Activated T-cell treated with anti-CD3 and anti-CD28 coated beads, Interleukin-2, amount 50 U/mL, for 4 hours (primary cell): Measurements from ENCODE around the gene PLXDC1. TPM values are rescaled to one million over a fixed set of nuclear protein-coding genes. Genes with fewer than 3 reads are reported as not detected.

ENCODE experiments used
- ATAC-seq, 2 donors: fragments of 200-7000 bp; cut with Tn5 transposase; one replicate each; pipeline ENCODE4 v1.10.0; 2021
- DNase-seq: peaks from one replicate; pipeline ENCODE4 v3.0.0-alpha.2; 2020
- H3K27me3 Mint-ChIP-seq: one replicate; pipeline ENCODE4 v1.8.0; 2021; ENCODE audit warnings: low read depth, mixed read lengths
- H3K36me3 Mint-ChIP-seq: one replicate; pipeline ENCODE4 v1.8.0; 2022; ENCODE audit warnings: mixed read lengths; ENCODE audit not compliant: insufficient read depth
- H3K4me1 Mint-ChIP-seq: one replicate; pipeline ENCODE4 v1.8.0; 2021; ENCODE audit warnings: low read depth, mixed read lengths
- H3K4me3 Mint-ChIP-seq: one replicate; pipeline ENCODE4 v1.8.0; 2021; ENCODE audit warnings: mild to moderate bottlenecking, moderate library complexity, mixed read lengths
- H3K9me3 Mint-ChIP-seq: one replicate; pipeline ENCODE4 v1.8.0; 2021; ENCODE audit warnings: mixed read lengths
- total RNA-seq, 3 donors: library from RNA; stranded (reverse); gene quantifications; one replicate each; pipeline ENCODE4 v1.2.1, GENCODE V29; 2021

Gene PLXDC1
- total RNA-seq, 3 donors from 2014 or later, result 0.33 to 0.87 (median 0.68) TPM

- Mint-ChIP-seq H3K4me3 (peak overlapping the region; percentile 92), H3K27me3 (peaks cover 10% of the 10 kb centered on the region), H3K9me3 (no peaks in the 10 kb centered on the region), H3K36me3 (peaks cover 1% of the 10 kb centered on the region), H3K4me1 (peaks cover 37% of the 10 kb centered on the region)
- ATAC-seq, result peak; percentile 56 to 64
- DNase-seq, result peak; percentile 95
Observed at GRCh38 chr17:39153599-39154051, 2.2 kb upstream of the PLXDC1 start.

GRCh38 chr17:39151943-39152818, 744 bp upstream of the PLXDC1 start:
- no peaks in the 10 kb centered on the region for H3K9me3 Mint-ChIP-seq
- H3K4me1 Mint-ChIP-seq, result peaks cover 37% of the 10 kb centered on the region
- peak overlapping the region; percentile 92 for H3K4me3 Mint-ChIP-seq
- peaks cover 10% of the 10 kb centered on the region for H3K27me3 Mint-ChIP-seq
- peaks cover 1% of the 10 kb centered on the region for H3K36me3 Mint-ChIP-seq
- peak in 1 of 2 donors; percentile 10 for ATAC-seq
- DNase-seq, result peak; percentile 20

GRCh38 chr17:39150795-39151149, 665 bp downstream of the PLXDC1 start:
- DNase-seq (no peak), ATAC-seq (no peak)
- Mint-ChIP-seq H3K27me3 (peaks cover 10% of the 10 kb centered on the region), H3K4me3 (peak overlapping the region; percentile 75), H3K4me1 (peaks cover 37% of the 10 kb centered on the region), H3K36me3 (peaks cover 1% of the 10 kb centered on the region), H3K9me3 (no peaks in the 10 kb centered on the region)

GRCh38 chr17:39150104-39150634, 1.3 kb downstream of the PLXDC1 start:
- Mint-ChIP-seq H3K27me3 (peaks cover 10% of the 10 kb centered on the region), H3K4me1 (peaks cover 39% of the 10 kb centered on the region), H3K36me3 (peaks cover 1% of the 10 kb centered on the region), H3K9me3 (no peaks in the 10 kb centered on the region), H3K4me3 (peak overlapping the region; percentile 75)
- ATAC-seq (no peak), DNase-seq (peak; percentile 13)

- peaks cover 28% of the 10 kb centered on the region for H3K4me1 Mint-ChIP-seq
- H3K4me3 Mint-ChIP-seq, result no peak overlapping the region
- peaks cover 4% of the 10 kb centered on the region for H3K27me3 Mint-ChIP-seq
- H3K9me3 Mint-ChIP-seq, result no peaks in the 10 kb centered on the region
- ATAC-seq, result no peak
- no peaks in the 10 kb centered on the region for H3K36me3 Mint-ChIP-seq
- DNase-seq, result no peak
Observed at GRCh38 chr17:39147221-39148185, 3.9 kb downstream of the PLXDC1 start.

- ATAC-seq (no peak), DNase-seq (no peak)
- peaks cover 5% of the 10 kb centered on the region for H3K9me3 Mint-ChIP-seq
- peaks cover 3% of the 10 kb centered on the region for H3K36me3 Mint-ChIP-seq
- H3K4me1 Mint-ChIP-seq, result peaks cover 20% of the 10 kb centered on the region
- H3K27me3 Mint-ChIP-seq, result peaks cover 4% of the 10 kb centered on the region
- H3K4me3 Mint-ChIP-seq, result no peak overlapping the region
Observed at GRCh38 chr17:39146273-39146672, 5.2 kb downstream of the PLXDC1 start.

GRCh38 chr17:39145143-39145542, 6.3 kb downstream of the PLXDC1 start:
- ATAC-seq (no peak), DNase-seq (no peak)
- peaks cover 3% of the 10 kb centered on the region for H3K36me3 Mint-ChIP-seq
- H3K9me3 Mint-ChIP-seq, result peaks cover 5% of the 10 kb centered on the region
- H3K4me3 Mint-ChIP-seq, result no peak overlapping the region
- peaks cover 12% of the 10 kb centered on the region for H3K4me1 Mint-ChIP-seq
- peaks cover 2% of the 10 kb centered on the region for H3K27me3 Mint-ChIP-seq

GRCh38 chr17:39144416-39144840, 7.0 kb downstream of the PLXDC1 start:
- no peak overlapping the region for H3K4me3 Mint-ChIP-seq
- peaks cover 4% of the 10 kb centered on the region for H3K4me1 Mint-ChIP-seq
- no peak for ATAC-seq
- peaks cover 3% of the 10 kb centered on the region for H3K36me3 Mint-ChIP-seq
- H3K9me3 Mint-ChIP-seq, result peaks cover 5% of the 10 kb centered on the region
- no peak for DNase-seq
- H3K27me3 Mint-ChIP-seq, result no peaks in the 10 kb centered on the region

- DNase-seq (no peak), ATAC-seq (no peak)
- H3K9me3 Mint-ChIP-seq, result peaks cover 5% of the 10 kb centered on the region
- H3K36me3 Mint-ChIP-seq, result peaks cover 3% of the 10 kb centered on the region
- H3K27me3 Mint-ChIP-seq, result no peaks in the 10 kb centered on the region
- H3K4me1 Mint-ChIP-seq, result peaks cover 2% of the 10 kb centered on the region
- no peak overlapping the region for H3K4me3 Mint-ChIP-seq
Observed at GRCh38 chr17:39143552-39144093, 7.8 kb downstream of the PLXDC1 start.

GRCh38 chr17:39141915-39142664, 9.3 kb downstream of the PLXDC1 start:
- ATAC-seq (no peak), DNase-seq (no peak)
- H3K36me3 Mint-ChIP-seq, result peaks cover 3% of the 10 kb centered on the region
- H3K4me3 Mint-ChIP-seq, result no peak overlapping the region
- H3K4me1 Mint-ChIP-seq, result peaks cover 2% of the 10 kb centered on the region
- peaks cover 5% of the 10 kb centered on the region for H3K9me3 Mint-ChIP-seq
- H3K27me3 Mint-ChIP-seq, result no peaks in the 10 kb centered on the region

- no peak overlapping the region for H3K4me3 Mint-ChIP-seq
- no peak for ATAC-seq
- peaks cover 2% of the 10 kb centered on the region for H3K4me1 Mint-ChIP-seq
Observed at GRCh38 chr17:39141294-39141693, 10.1 kb downstream of the PLXDC1 start.

GRCh38 chr17:39139561-39139960, 11.9 kb downstream of the PLXDC1 start:
- ATAC-seq, result no peak
- DNase-seq, result no peak
- H3K9me3 Mint-ChIP-seq, result peaks cover 5% of the 10 kb centered on the region
- H3K4me3 Mint-ChIP-seq, result no peak overlapping the region
- H3K27me3 Mint-ChIP-seq, result no peaks in the 10 kb centered on the region
- no peaks in the 10 kb centered on the region for H3K4me1 Mint-ChIP-seq
- peaks cover 3% of the 10 kb centered on the region for H3K36me3 Mint-ChIP-seq

More at GRCh38 chr17:39141294-39141693, 10.1 kb downstream of the PLXDC1 start:
- H3K27me3 Mint-ChIP-seq, result no peaks in the 10 kb centered on the region
- peaks cover 3% of the 10 kb centered on the region for H3K36me3 Mint-ChIP-seq
- peaks cover 5% of the 10 kb centered on the region for H3K9me3 Mint-ChIP-seq
- DNase-seq, result no peak

- peaks cover 5% of the 10 kb centered on the region for H3K9me3 Mint-ChIP-seq
Observed at GRCh38 chr17:39139161-39139511, 12.3 kb downstream of the PLXDC1 start.

More at GRCh38 chr17:39139161-39139511, 12.3 kb downstream of the PLXDC1 start:
- Mint-ChIP-seq H3K36me3 (peaks cover 3% of the 10 kb centered on the region), H3K27me3 (no peaks in the 10 kb centered on the region), H3K4me1 (no peaks in the 10 kb centered on the region), H3K4me3 (no peak overlapping the region)
- DNase-seq, result no peak
- ATAC-seq, result no peak
